Measurements from ENCODE around the gene CHRNB1.

CHRNB1 gene

GRCh38 chr17:7413346-7413985, 31.4 kb upstream of the CHRNB1 start:
- no peak for DNase-seq (ENCODE audit: low read depth, low spot score)
- H3K4me3 ChIP-seq (ENCODE audit: low read length), result no peak overlapping the region

DNA sequence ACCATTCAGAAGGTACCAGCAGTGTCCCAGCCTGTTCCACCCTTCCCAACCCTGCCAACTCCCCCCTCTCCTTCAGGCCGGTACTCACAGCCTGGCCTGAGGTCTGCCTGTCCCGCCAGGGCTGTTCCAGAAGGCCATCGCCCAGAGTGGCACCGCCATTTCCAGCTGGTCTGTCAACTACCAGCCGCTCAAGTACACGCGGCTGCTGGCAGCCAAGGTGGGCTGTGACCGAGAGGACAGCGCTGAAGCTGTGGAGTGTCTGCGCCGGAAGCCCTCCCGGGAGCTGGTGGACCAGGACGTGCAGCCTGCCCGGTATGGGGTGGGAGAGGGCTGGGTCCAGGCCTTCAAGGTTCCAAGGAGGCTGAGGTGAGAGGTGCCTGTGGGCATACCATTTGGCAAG, 30.0 kb upstream of the CHRNB1 start:
- no peak for DNase-seq (ENCODE audit: low read depth, low spot score)
- no peak overlapping the region for H3K4me3 ChIP-seq (ENCODE audit: low read length)

GRCh38 chr17:7415784-7416183, 29.1 kb upstream of the CHRNB1 start:
- no peak for DNase-seq (ENCODE audit: low read depth, low spot score)
- H3K4me3 ChIP-seq (ENCODE audit: low read length), result no peak overlapping the region

DNA sequence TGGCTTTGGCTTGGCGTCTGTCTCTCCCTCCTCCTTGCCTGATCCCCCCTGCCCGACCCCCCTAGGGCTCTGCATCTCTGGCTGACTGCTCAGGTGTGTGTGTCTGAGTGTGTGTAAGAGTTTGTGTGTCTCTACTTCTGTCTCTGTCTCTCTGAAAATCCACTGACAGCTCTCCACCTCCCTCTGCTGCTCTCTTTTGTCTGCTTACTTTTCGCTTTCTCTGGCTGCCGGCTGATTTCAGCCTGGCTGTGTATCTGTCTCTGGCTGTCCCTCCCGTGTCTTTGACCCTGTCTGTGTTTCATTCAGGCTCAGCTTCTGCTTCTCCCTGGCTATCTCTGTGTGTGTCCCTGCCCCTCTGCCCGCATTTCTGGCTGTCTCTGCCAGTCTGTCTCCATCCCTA, 28.5 kb upstream of the CHRNB1 start:
- no peak overlapping the region for H3K4me3 ChIP-seq (ENCODE audit: low read length)
- DNase-seq (ENCODE audit: low read depth, low spot score), result no peak

GRCh38 chr17:7417056-7417655, 27.7 kb upstream of the CHRNB1 start:
- H3K4me3 ChIP-seq (ENCODE audit: low read length), result no peak overlapping the region
- no peak for DNase-seq (ENCODE audit: low read depth, low spot score)

GRCh38 chr17:7418472-7419152, 26.2 kb upstream of the CHRNB1 start:
- no peak overlapping the region for H3K4me3 ChIP-seq (ENCODE audit: low read length)
- DNase-seq (ENCODE audit: low read depth, low spot score), result no peak

- DNase-seq (ENCODE audit: low read depth, low spot score), result no peak
- H3K4me3 ChIP-seq (ENCODE audit: low read length), result no peak within 1 kb of the TSS
Measured at GRCh38 chr17:7419819-7420610, 24.8 kb upstream of the CHRNB1 start, which contains the start of gene SPEM1. TSS of gene SPEM1 (plus strand) at chr17:7420324. CDS start at chr17:7420385, 61 bp downstream.

GRCh38 chr17:7421186-7421585, 23.7 kb upstream of the CHRNB1 start:
- DNase-seq (ENCODE audit: low read depth, low spot score), result no peak
- H3K4me3 ChIP-seq (ENCODE audit: low read length), result no peak overlapping the region

- H3K4me3 ChIP-seq (ENCODE audit: low read length), result no peak overlapping the region
- no peak for DNase-seq (ENCODE audit: low read depth, low spot score)
Measured at GRCh38 chr17:7423679-7424078, 21.2 kb upstream of the CHRNB1 start.

DNA sequence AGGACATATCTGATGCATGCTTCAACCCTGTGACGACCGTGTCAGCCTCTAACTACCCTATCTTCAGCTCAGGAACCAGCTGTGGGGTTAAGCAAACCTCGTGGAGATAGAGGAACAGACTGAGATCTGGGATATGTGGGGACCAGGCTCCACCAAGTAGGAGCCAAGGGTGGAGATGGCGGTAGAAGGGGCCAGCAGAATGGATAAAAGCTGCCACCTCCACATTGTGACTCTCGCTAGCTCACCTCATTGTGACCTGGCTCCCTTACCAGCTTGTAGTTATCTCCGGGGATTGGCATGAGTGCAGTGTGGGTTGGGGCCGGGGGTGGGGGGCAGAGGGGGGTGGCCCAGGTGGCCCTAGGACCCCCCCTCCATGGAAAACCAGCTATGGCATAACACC, 19.5 kb upstream of the CHRNB1 start, which contains the start of gene SPEM2:
TSS of gene SPEM2 (plus strand) at position 301 of the 400 bp plus-strand sequence. CDS start at position 374, 73 bp downstream.
- DNase-seq (ENCODE audit: low read depth, low spot score), result no peak

DNA sequence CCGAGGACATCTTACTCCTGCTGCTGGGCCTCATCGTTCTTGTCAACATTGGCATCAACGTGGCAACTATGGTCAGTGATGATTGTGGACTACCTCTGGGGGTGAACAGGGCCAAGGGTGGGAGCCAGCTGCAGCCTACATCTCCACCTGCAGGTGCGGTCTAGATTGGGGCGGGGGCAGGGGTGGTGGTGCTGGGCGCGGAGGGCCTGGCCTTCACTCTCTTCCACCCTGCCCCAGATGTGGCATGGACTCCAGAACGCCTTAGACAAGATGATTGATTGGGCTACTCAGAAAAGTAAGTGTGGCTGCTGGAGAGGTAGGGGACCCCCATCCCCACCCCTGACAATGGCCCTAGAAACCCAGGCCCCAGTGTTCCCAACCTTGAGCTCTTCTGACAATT, 19.1 kb upstream of the CHRNB1 start:
- H3K4me3 ChIP-seq (ENCODE audit: low read length), result no peak overlapping the region

More for the DNA sequence above, 19.5 kb upstream of the CHRNB1 start, which contains the start of gene SPEM2:
- H3K4me3 ChIP-seq (ENCODE audit: low read length), result no peak within 1 kb of the TSS

DNA sequence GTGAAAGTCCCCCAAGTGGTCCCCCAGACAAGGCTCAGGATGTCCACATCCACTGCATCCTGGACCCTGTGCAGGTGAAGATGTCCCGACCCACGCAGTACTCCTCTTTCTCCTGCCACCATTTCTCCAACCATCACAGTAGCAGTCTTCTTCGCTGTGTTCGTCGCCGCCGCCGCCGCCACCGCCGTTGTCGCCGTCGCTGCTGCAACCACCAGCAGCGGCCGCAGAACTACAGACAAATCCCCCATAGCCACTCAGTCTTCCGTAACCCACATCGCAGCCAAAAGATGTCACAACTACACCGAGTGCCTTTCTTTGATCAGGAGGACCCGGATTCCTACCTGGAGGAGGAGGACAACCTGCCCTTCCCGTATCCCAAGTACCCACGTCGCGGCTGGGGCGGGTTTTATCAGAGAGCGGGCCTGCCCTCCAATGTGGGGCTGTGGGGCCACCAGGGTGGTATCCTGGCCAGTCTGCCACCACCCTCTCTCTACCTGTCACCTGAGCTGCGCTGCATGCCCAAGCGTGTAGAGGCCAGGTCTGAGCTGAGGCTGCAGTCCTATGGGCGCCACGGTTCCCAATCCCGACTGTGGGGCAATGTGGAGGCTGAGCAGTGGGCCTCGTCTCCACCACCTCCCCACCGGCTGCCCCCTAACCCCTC, 18.5 kb upstream of the CHRNB1 start:
- H3K4me3 ChIP-seq (ENCODE audit: low read length), result no peak overlapping the region
- DNase-seq (ENCODE audit: low read depth, low spot score), result no peak

More for the DNA sequence above, 19.1 kb upstream of the CHRNB1 start:
- no peak for DNase-seq (ENCODE audit: low read depth, low spot score)

- no peak for DNase-seq (ENCODE audit: low read depth, low spot score)
- H3K4me3 ChIP-seq (ENCODE audit: low read length), result no peak overlapping the region
Measured at GRCh38 chr17:7426896-7427489, 17.9 kb upstream of the CHRNB1 start.

- H3K4me3 ChIP-seq (ENCODE audit: low read length), result no peak overlapping the region
- no peak for DNase-seq (ENCODE audit: low read depth, low spot score)
Measured at GRCh38 chr17:7427549-7427948, 17.3 kb upstream of the CHRNB1 start.

DNA sequence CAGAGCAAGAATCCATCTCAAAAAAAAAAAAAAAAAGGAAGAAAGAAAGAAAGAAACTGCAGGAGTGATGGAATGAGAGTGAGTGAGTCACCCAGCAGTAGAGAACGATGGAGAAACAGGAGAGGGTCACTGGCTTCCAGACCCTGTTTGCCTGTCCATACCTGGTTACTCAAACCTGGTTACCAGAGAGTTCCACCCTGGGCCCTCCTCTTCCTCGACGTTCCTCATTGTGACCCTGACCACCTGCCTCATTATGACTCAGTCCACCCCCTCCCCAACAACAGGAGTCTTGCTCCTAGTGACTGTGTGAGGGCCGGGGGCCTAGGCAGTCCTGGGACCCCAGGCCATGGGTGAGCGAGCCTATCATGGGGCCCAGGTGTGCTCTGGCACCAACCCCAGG, 16.3 kb upstream of the CHRNB1 start, which contains the start of gene SPEM3:
TSS of gene SPEM3 (plus strand) at position 301 of the 400 bp plus-strand sequence. CDS start at position 347, 46 bp downstream.
- DNase-seq (ENCODE audit: low read depth, low spot score), result no peak
- no peak within 1 kb of the TSS for H3K4me3 ChIP-seq (ENCODE audit: low read length)

GRCh38 chr17:7429722-7430121, 15.1 kb upstream of the CHRNB1 start:
- no peak for DNase-seq (ENCODE audit: low read depth, low spot score)
- no peak overlapping the region for H3K4me3 ChIP-seq (ENCODE audit: low read length)

DNA sequence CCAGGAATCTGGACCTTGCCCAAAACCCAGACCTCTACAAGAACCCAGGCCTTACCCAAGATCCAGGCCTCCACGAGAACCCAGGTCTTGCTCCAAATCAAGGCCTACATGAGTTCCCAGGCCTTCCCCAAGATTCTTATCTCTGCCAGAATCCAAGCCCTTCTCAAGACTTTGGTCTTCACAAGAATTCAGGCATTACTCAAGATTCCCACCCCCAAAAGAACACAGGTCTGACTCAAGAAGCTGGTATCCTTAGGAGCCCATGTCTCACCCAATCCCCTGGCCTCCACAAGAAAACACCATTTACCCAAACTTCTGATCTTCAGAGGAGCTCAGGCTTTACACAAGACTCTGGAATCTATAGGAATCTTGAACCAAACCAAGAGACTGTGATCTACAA, 13.6 kb upstream of the CHRNB1 start:
- no peak for DNase-seq (ENCODE audit: low read depth, low spot score)
- no peak overlapping the region for H3K4me3 ChIP-seq (ENCODE audit: low read length)

- DNase-seq (ENCODE audit: low read depth, low spot score), result no peak
- no peak overlapping the region for H3K4me3 ChIP-seq (ENCODE audit: low read length)
Measured at GRCh38 chr17:7432296-7432695, 12.6 kb upstream of the CHRNB1 start.
